Measurements from ENCODE around the gene TCL1B.

GRCh38 chr14:95713596-95714371 lies 27.6 kb downstream of the TCL1B start, which contains the start of gene TCL1A:
- TF ChIP-seq, protein P1, sequence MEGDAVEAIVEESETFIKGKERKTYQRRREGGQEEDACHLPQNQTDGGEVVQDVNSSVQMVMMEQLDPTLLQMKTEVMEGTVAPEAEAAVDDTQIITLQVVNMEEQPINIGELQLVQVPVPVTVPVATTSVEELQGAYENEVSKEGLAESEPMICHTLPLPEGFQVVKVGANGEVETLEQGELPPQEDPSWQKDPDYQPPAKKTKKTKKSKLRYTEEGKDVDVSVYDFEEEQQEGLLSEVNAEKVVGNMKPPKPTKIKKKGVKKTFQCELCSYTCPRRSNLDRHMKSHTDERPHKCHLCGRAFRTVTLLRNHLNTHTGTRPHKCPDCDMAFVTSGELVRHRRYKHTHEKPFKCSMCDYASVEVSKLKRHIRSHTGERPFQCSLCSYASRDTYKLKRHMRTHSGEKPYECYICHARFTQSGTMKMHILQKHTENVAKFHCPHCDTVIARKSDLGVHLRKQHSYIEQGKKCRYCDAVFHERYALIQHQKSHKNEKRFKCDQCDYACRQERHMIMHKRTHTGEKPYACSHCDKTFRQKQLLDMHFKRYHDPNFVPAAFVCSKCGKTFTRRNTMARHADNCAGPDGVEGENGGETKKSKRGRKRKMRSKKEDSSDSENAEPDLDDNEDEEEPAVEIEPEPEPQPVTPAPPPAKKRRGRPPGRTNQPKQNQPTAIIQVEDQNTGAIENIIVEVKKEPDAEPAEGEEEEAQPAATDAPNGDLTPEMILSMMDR (IDR thresholded peaks at IDR 0.05; ENCODE audit: extremely low read depth in 1 of 2, insufficient read depth in 1 of 2, low read depth in 1 of 2, low read length in 2 of 2): no peak
- TF ChIP-seq FOS (IDR thresholded peaks at IDR 0.05; ENCODE audit: borderline replicate concordance, insufficient read depth, low read length) (no peak), GATA2 (IDR thresholded peaks at IDR 0.05; ENCODE audit: insufficient read depth, insufficient read length, low read depth, low read length) (no peak), POLR2A (IDR thresholded peaks at IDR 0.05; ENCODE audit: low read depth, low read length) (no peak), EZH2 (IDR thresholded peaks at IDR 0.05; ENCODE audit: borderline replicate concordance, low read depth, low read length, severe bottlenecking) (no peak), POLR2AphosphoS5 (IDR thresholded peaks at IDR 0.05; ENCODE audit: insufficient read depth, low read depth, low read length) (no peak), JUN (IDR thresholded peaks at IDR 0.05; ENCODE audit: borderline replicate concordance, insufficient read depth, insufficient read length, low read depth) (no peak), MYC (IDR thresholded peaks at IDR 0.05; ENCODE audit: low read depth, low read length) (no peak)
- TF ChIP-seq, protein P2, sequence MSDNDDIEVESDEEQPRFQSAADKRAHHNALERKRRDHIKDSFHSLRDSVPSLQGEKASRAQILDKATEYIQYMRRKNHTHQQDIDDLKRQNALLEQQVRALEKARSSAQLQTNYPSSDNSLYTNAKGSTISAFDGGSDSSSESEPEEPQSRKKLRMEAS (IDR thresholded peaks at IDR 0.05; ENCODE audit: insufficient read depth, insufficient read length): no peak

Measured in endothelial cell of umbilical vein (primary cell).